ENCODE results near the gene RBBP8. TPM values are rescaled to one million over a fixed set of nuclear protein-coding genes. Genes with fewer than 3 reads are reported as not detected.

The RBBP8 gene
- total RNA-seq, 3 donors from 2014 or later (not counting 1 experiment from before 2014, with no cell fraction given), result 11.6 to 18.7 (median 12.1) TPM

- DNase-seq (peak; percentile 62 to 87), ATAC-seq (peak; percentile 40 to 64 (median 43))
- TF ChIP-seq CTCF (IDR thresholded peaks at IDR 0.05), result peak; percentile 87
- H3K4me3 ChIP-seq (ENCODE audit: low read length), result no peak overlapping the region
- Mint-ChIP-seq H3K36me3 (no peaks in the 10 kb centered on the region), H3K27ac (no peak overlapping the region), H3K27me3 (ENCODE audit: low read depth in 2 of 2) (no peaks in the 10 kb centered on the region), H3K9me3 (no peaks in the 10 kb centered on the region), H3K4me1 (peaks cover 14 to 15% of the 10 kb centered on the region in 2 donors), H3K4me3 (no peak overlapping the region)
- intact Hi-C loops (cut with micrococcal nuclease), result loop anchor here (1.0 to 10.0 kb wide), 6 partner anchors 53 to 1325 kb away; partner anchors contain the start of genes ESCO1 and NPC1
- H3K9me3 ChIP-seq (ENCODE audit: control insufficient read depth, insufficient read depth, low read length), result no peaks in the 10 kb centered on the region
- peaks cover 8% of the 10 kb centered on the region for H3K4me1 ChIP-seq (ENCODE audit: control insufficient read depth, insufficient read depth, low read length)
- H3K27ac ChIP-seq (ENCODE audit: low read length), result no peak overlapping the region
- no peaks in the 10 kb centered on the region for H3K36me3 ChIP-seq (ENCODE audit: control insufficient read depth, insufficient read depth, low read length)
- WGBS (ENCODE audit: insufficient coverage), result no CpG with 5 or more reads among the region's 2 CpGs
- H3K27me3 ChIP-seq (ENCODE audit: control insufficient read depth, insufficient read depth, low read length), result no peaks in the 10 kb centered on the region
These were observed 2.9 kb upstream of the RBBP8 start for GRCh38 chr18:22930089-22930713.

- Mint-ChIP-seq H3K4me3 (peak overlapping the region; percentile 96), H3K27me3 (ENCODE audit: low read depth in 2 of 2) (no peaks in the 10 kb centered on the region), H3K27ac (peak overlapping the region; percentile 94 to 95), H3K36me3 (no peaks in the 10 kb centered on the region), H3K4me1 (peaks cover 14 to 15% of the 10 kb centered on the region in 2 donors), H3K9me3 (no peaks in the 10 kb centered on the region)
- DNase-seq (no peak), ATAC-seq (peak in 1 of 3 donors; percentile 43)
- Histone ChIP-seq H3K27ac (ENCODE audit: low read length) (peak overlapping the region; percentile 99), H3K4me1 (ENCODE audit: control insufficient read depth, insufficient read depth, low read length) (peaks cover 8% of the 10 kb centered on the region), H3K9me3 (ENCODE audit: control insufficient read depth, insufficient read depth, low read length) (no peaks in the 10 kb centered on the region), H3K4me3 (ENCODE audit: low read length) (peak overlapping the region; percentile 99), H3K27me3 (ENCODE audit: control insufficient read depth, insufficient read depth, low read length) (no peaks in the 10 kb centered on the region), H3K36me3 (ENCODE audit: control insufficient read depth, insufficient read depth, low read length) (no peaks in the 10 kb centered on the region)
- under 1% methylated on average over 17 of the region's 17 CpGs for WGBS (ENCODE audit: insufficient coverage)
- intact Hi-C loops (cut with micrococcal nuclease), result loop anchor here (1.0 to 10.0 kb wide), 6 partner anchors 138 to 1328 kb away; partner anchors contain the start of genes ESCO1 and NPC1
- no peak for TF ChIP-seq CTCF (IDR thresholded peaks at IDR 0.05)
These were observed 283 bp upstream of the RBBP8 start for GRCh38 chr18:22932885-22933205.

GRCh38 chr18:22933966-22934423, 867 bp downstream of the RBBP8 start:
- no peaks in the 10 kb centered on the region for H3K36me3 ChIP-seq (ENCODE audit: control insufficient read depth, insufficient read depth, low read length)
- H3K4me1 Mint-ChIP-seq, result peaks cover 14 to 15% of the 10 kb centered on the region in 2 donors
- H3K27me3 Mint-ChIP-seq (ENCODE audit: low read depth in 2 of 2), result no peaks in the 10 kb centered on the region
- no peaks in the 10 kb centered on the region for H3K9me3 ChIP-seq (ENCODE audit: control insufficient read depth, insufficient read depth, low read length)
- H3K27me3 ChIP-seq (ENCODE audit: control insufficient read depth, insufficient read depth, low read length), result no peaks in the 10 kb centered on the region
- peaks cover 8% of the 10 kb centered on the region for H3K4me1 ChIP-seq (ENCODE audit: control insufficient read depth, insufficient read depth, low read length)
- ATAC-seq, result peak in 1 of 3 donors; percentile 17
- no peak for TF ChIP-seq CTCF (IDR thresholded peaks at IDR 0.05)
- H3K9me3 Mint-ChIP-seq, result no peaks in the 10 kb centered on the region
- peak overlapping the region; percentile 96 for H3K4me3 Mint-ChIP-seq
- H3K36me3 Mint-ChIP-seq, result no peaks in the 10 kb centered on the region
- 2% methylated on average over 13 of the region's 16 CpGs for WGBS (ENCODE audit: insufficient coverage)
- peak overlapping the region; percentile 94 to 95 for H3K27ac Mint-ChIP-seq
- DNase-seq, result no peak
- peak overlapping the region; percentile 99 for H3K27ac ChIP-seq (ENCODE audit: low read length)
- intact Hi-C loops (cut with micrococcal nuclease), result loop anchor here (1.0 to 10.0 kb wide), 6 partner anchors 137 to 1329 kb away; partner anchors contain the start of genes ESCO1 and NPC1
- H3K4me3 ChIP-seq (ENCODE audit: low read length), result peak overlapping the region; percentile 99
